CD4-positive, alpha-beta memory T cell (primary cell): ENCODE data around the gene TBC1D21. TPM values are rescaled to one million over a fixed set of nuclear protein-coding genes. Genes with fewer than 3 reads are reported as not detected.

ENCODE experiments used
- CTCF ChIA-PET: fragments of 350-600 bp; sonication (Branson Sonifier 250); formaldehyde crosslinking; loops from one replicate; lab custom pipeline; 2021; ENCODE audit warnings: inconsistent platforms; ENCODE audit not compliant: partially characterized antibody; lab: Charles Lee
- POLR2A ChIA-PET: fragments of 350-600 bp; sonication (Branson Sonifier 250); formaldehyde crosslinking; loops from one replicate; lab custom pipeline; 2021; ENCODE audit not compliant: partially characterized antibody; lab: Charles Lee
- DNase-seq, 5 donors: peaks; one replicate each; pipeline versions ENCODE4 v3.0.0 to v3.0.0-alpha.2; 2020 to 2022; ENCODE audit warnings: mixed read lengths in 1 of 5
- H3K27ac ChIP-seq: one replicate; pipeline ENCODE4 v1.7.0; 2013; ENCODE audit warnings: low read depth, low read length
- H3K27me3 ChIP-seq: 2 replicates; pipeline ENCODE4 v1.7.0; 2013; ENCODE audit warnings: mild to moderate bottlenecking, low read length, moderate library complexity; ENCODE audit not compliant: insufficient read depth
- H3K36me3 ChIP-seq: 2 replicates; pipeline ENCODE4 v1.7.0; 2013; ENCODE audit warnings: mild to moderate bottlenecking, low read length, moderate library complexity; ENCODE audit not compliant: insufficient read depth
- H3K4me1 ChIP-seq: 2 replicates; pipeline ENCODE4 v1.7.0; 2013; ENCODE audit warnings: mild to moderate bottlenecking, low read length, moderate library complexity; ENCODE audit not compliant: insufficient read depth
- H3K4me3 ChIP-seq, 2 donors: one replicate each; pipeline ENCODE4 v1.7.0; 2013; ENCODE audit warnings: low read length in 2 of 2, mild to moderate bottlenecking in 1 of 2
- H3K9me3 ChIP-seq, 2 donors: one replicate each; pipeline ENCODE4 v1.7.0; 2013; ENCODE audit warnings: low read length in 2 of 2, control low read depth in 1 of 2; ENCODE audit not compliant: control insufficient read depth in 1 of 2
- H3K27ac Mint-ChIP-seq, 7 donors: one replicate each; pipeline ENCODE4 v1.8.0; 2020 to 2021; ENCODE audit warnings: mixed read lengths in 7 of 7, mild to moderate bottlenecking in 6 of 7, inconsistent platforms in 3 of 7, moderate library complexity in 3 of 7
- H3K27me3 Mint-ChIP-seq, 2 donors: one replicate each; pipeline ENCODE4 v1.8.0; 2020 to 2021; ENCODE audit warnings: mixed read lengths in 2 of 2
- H3K36me3 Mint-ChIP-seq, 2 donors: one replicate each; pipeline ENCODE4 v1.8.0; 2020 to 2021; ENCODE audit warnings: mixed read lengths in 2 of 2, inconsistent platforms in 1 of 2, mild to moderate bottlenecking in 1 of 2
- H3K4me1 Mint-ChIP-seq, 4 donors: one replicate each; pipeline ENCODE4 v1.8.0; 2020 to 2021; ENCODE audit warnings: mixed read lengths in 4 of 4, mild to moderate bottlenecking in 1 of 4
- H3K4me3 Mint-ChIP-seq, 8 donors: one replicate each; pipeline ENCODE4 v1.8.0; 2020 to 2021; ENCODE audit warnings: mixed read lengths in 8 of 8, mild to moderate bottlenecking in 7 of 8, moderate library complexity in 6 of 8, inconsistent platforms in 3 of 8
- H3K9me3 Mint-ChIP-seq, 8 donors: one replicate each; pipeline ENCODE4 v1.8.0; 2020 to 2021; ENCODE audit warnings: mixed read lengths in 8 of 8, mild to moderate bottlenecking in 5 of 8, inconsistent platforms in 3 of 8, moderate library complexity in 1 of 8
- intact Hi-C: fragments of 100-400 bp; cut with micrococcal nuclease; formaldehyde crosslinking; loops from one replicate; pipeline ENCODE4 v1.15.1; 2023
- polyA plus RNA-seq, 2 donors: library from polyadenylated mRNA; unstranded; fragments of 300-500 nt; fragmentation: Illumina TruSeq; gene quantifications; one replicate each; pipeline ENCODE4 v1.2.3, GENCODE V29; 2021
- total RNA-seq, 2 experiments: library from RNA; stranded (reverse); gene quantifications; one replicate each; pipeline ENCODE4 v1.2.3, GENCODE V29; 2021

TBC1D21 gene
- total and polyA plus RNA-seq, 4 experiments from 2014 or later: not detected

GRCh38 chr15:73882761-73883419 is 9.5 kb downstream of the TBC1D21 start:
- Mint-ChIP-seq H3K27ac (no peak overlapping the region), H3K4me3 (no peak overlapping the region), H3K9me3 (no peaks in the 10 kb centered on the region), H3K4me1 (no peaks in the 10 kb centered on the region), H3K27me3 (peaks cover 10 to 16% of the 10 kb centered on the region in 2 donors), H3K36me3 (no peaks in the 10 kb centered on the region)
- Histone ChIP-seq H3K27me3 (no peaks in the 10 kb centered on the region), H3K4me1 (no peaks in the 10 kb centered on the region), H3K27ac (no peak overlapping the region), H3K4me3 (no peak overlapping the region), H3K36me3 (no peaks in the 10 kb centered on the region), H3K9me3 (no peaks in the 10 kb centered on the region)
- CTCF ChIA-PET: interaction anchor here (1.4 kb wide), 1 partner anchor 9 kb away, joined by 3 read pairs; no protein-coding TSS in a partner anchor
- POLR2A ChIA-PET: no interaction called here
- intact Hi-C loops: no loop called here
- no peak for DNase-seq

GRCh38 chr15:73884159-73884558 is 10.8 kb downstream of the TBC1D21 start:
- intact Hi-C loops: no loop called here
- Mint-ChIP-seq H3K27ac (no peak overlapping the region), H3K36me3 (no peaks in the 10 kb centered on the region), H3K9me3 (no peaks in the 10 kb centered on the region), H3K4me3 (no peak overlapping the region), H3K27me3 (peaks cover 11 to 16% of the 10 kb centered on the region in 2 donors), H3K4me1 (no peaks in the 10 kb centered on the region)
- DNase-seq: no peak
- H3K4me1 ChIP-seq: no peaks in the 10 kb centered on the region
- no peaks in the 10 kb centered on the region for H3K27me3 ChIP-seq
- ChIA-PET POLR2A (no interaction called here), CTCF (interaction anchor here (1.7 kb wide), 1 partner anchor 17 kb away, joined by 4 read pairs; no protein-coding TSS in a partner anchor)
- H3K36me3 ChIP-seq: no peaks in the 10 kb centered on the region
- H3K4me3 ChIP-seq: no peak overlapping the region
- no peak overlapping the region for H3K27ac ChIP-seq
- no peaks in the 10 kb centered on the region for H3K9me3 ChIP-seq

DNA sequence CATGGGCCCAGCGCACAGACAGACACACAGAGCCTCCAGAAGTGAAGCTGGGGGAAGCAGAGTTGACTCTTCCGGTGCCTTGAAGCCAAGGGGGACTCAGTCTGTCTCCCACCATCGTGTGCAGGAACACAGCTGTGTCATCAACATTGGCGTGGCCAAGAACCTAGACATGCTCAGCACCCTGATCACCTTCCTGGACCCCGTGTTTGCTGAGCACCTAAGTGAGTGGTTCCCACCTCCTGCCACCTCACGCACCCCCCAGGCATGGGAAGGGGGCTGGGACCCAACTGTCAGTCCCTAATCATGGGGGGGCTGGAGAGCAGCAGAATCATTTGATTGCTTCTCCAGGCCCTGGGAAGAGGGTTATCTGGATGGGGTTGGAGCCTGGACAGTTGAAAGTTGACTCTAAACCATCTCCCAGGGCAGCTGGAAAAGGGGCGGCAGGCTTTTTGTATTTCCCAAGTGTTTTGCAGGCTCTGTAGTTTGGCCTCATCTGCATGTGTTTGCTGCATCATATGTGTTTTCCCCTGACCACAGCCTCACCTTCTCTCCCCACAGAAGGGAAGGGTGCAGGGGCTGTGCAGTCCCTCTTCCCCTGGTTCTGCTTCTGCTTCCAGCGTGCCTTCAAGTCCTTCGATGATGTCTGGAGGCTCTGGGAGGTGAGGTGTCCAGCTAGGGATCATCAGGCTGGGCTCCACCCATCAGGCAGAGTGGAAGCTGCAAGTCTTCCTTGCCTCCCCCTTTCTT is 12.8 kb downstream of the TBC1D21 start:
- no peaks in the 10 kb centered on the region for H3K27me3 ChIP-seq
- H3K4me1 ChIP-seq: no peaks in the 10 kb centered on the region
- intact Hi-C loops: no loop called here
- no peaks in the 10 kb centered on the region for H3K9me3 Mint-ChIP-seq
- peaks cover 12 to 24% of the 10 kb centered on the region in 2 donors for H3K27me3 Mint-ChIP-seq
- no peaks in the 10 kb centered on the region for H3K4me1 Mint-ChIP-seq
- no peaks in the 10 kb centered on the region for H3K36me3 ChIP-seq
- H3K27ac ChIP-seq: no peak overlapping the region
- H3K9me3 ChIP-seq: no peaks in the 10 kb centered on the region
- H3K27ac Mint-ChIP-seq: no peak overlapping the region
- H3K4me3 ChIP-seq: no peak overlapping the region
- POLR2A ChIA-PET: no interaction called here
- CTCF ChIA-PET: no interaction called here
- DNase-seq: no peak
- H3K36me3 Mint-ChIP-seq: no peaks in the 10 kb centered on the region
- no peak overlapping the region for H3K4me3 Mint-ChIP-seq

DNA sequence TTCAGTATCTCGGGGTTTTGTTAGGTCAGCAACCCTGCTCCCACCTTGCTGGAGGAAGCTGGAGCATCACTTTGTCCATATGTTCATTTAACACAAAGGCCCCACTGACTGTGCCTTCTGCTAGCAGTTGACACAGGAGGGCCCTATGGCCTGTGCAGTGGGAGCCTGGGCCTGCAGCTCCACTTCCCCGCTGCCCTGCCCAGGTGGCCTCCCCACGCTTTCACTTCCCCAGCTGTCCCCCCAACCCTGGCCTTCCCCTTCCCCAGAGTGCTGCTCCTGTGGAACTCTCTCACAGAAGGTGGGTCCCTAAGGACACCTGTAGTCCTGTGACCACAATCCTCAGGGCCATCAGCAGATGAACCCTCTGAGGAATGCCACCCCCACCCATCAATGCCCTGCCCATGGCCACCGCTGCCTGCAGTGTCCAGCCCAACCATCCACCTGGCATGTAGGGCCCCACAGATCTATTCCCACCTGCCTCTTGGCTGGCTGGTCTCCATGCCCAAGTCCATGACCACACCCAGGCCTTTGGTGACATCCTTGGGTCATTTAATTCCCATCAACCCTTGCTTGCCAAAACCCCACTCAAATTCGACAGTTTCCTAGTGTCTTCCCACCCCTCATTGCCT is 13.5 kb downstream of the TBC1D21 start:
- Histone ChIP-seq H3K27ac (no peak overlapping the region), H3K4me3 (no peak overlapping the region), H3K4me1 (no peaks in the 10 kb centered on the region), H3K36me3 (no peaks in the 10 kb centered on the region), H3K9me3 (no peaks in the 10 kb centered on the region), H3K27me3 (no peaks in the 10 kb centered on the region)
- ChIA-PET CTCF (interaction anchor here (1.3 kb wide), 1 partner anchor 22 kb away, joined by 3 read pairs; no protein-coding TSS in a partner anchor), POLR2A (no interaction called here)
- H3K27me3 Mint-ChIP-seq: peaks cover 13 to 25% of the 10 kb centered on the region in 2 donors
- H3K36me3 Mint-ChIP-seq: no peaks in the 10 kb centered on the region
- no peaks in the 10 kb centered on the region for H3K4me1 Mint-ChIP-seq
- intact Hi-C loops: no loop called here
- no peak for DNase-seq
- no peaks in the 10 kb centered on the region for H3K9me3 Mint-ChIP-seq
- no peak overlapping the region for H3K4me3 Mint-ChIP-seq
- H3K27ac Mint-ChIP-seq: no peak overlapping the region

DNA sequence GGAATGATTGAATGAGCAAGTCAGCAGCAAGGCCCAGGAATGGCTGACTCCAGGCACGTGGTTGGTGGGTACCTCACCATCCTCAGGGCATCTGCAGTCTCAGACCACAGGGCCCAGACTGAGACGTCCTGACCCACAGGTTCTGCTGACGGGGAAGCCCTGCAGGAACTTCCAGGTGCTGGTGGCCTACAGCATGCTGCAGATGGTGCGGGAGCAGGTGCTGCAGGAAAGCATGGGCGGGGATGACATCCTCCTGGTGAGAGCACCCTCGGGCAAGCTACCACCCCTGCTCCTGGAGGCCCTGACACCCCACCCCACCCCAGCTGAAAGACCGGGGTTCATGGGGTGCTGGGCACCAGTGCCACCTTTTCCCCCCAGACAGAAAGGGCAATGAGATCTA is 14.1 kb downstream of the TBC1D21 start:
- H3K4me3 ChIP-seq: no peak overlapping the region
- no peaks in the 10 kb centered on the region for H3K9me3 ChIP-seq
- no peak overlapping the region for H3K4me3 Mint-ChIP-seq
- intact Hi-C loops: no loop called here
- ChIA-PET POLR2A (no interaction called here), CTCF (interaction anchor here (1.0 to 1.3 kb wide), 3 partner anchors 13 to 40 kb away, joined by 3 to 4 read pairs (median 3); no protein-coding TSS in a partner anchor)
- H3K27me3 Mint-ChIP-seq: peaks cover 9 to 19% of the 10 kb centered on the region in 2 donors
- no peak for DNase-seq
- no peaks in the 10 kb centered on the region for H3K4me1 Mint-ChIP-seq
- no peaks in the 10 kb centered on the region for H3K4me1 ChIP-seq
- no peaks in the 10 kb centered on the region for H3K27me3 ChIP-seq
- H3K27ac ChIP-seq: no peak overlapping the region
- H3K36me3 Mint-ChIP-seq: no peaks in the 10 kb centered on the region
- H3K9me3 Mint-ChIP-seq: no peaks in the 10 kb centered on the region
- peak overlapping the region in 1 of 7 donors; percentile 19 for H3K27ac Mint-ChIP-seq
- H3K36me3 ChIP-seq: no peaks in the 10 kb centered on the region

DNA sequence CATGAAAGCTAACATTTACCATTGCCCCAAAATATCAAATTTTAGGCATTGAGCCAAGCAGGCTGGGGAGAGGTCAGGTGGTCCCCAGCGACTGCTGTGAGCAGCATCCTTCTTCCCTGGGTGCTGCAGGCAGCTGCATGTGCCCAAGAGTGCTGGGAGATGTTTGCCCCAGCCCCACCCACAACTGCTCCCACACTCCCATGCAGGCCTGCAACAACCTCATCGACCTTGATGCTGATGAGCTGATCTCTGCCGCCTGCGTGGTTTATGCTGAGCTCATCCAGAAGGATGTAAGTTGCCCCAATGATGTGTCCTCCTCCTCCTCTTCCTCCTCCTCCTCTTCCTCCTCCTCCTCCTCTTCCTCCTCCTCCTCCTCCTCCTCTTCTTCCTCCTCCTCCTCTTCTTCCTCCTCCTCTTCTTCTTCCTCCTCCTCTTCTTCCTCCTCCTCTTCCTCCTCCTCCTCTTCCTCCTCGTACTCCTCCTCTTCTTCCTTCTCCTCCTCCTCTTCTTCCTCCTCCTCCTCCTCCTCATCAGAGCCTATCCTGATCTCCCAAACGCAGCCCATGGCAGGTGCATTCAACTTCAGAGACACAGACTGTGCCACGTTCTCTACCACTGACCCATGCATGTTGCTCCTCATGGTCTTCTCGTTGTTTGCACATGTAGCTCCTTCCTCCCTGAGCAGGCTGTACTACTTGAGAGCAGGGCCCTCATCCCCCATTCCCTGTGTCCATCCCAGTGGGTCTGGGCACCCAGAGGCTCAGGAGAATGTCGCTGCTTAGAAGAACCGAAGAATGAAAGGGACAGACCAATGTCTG is 15.1 kb downstream of the TBC1D21 start:
- Mint-ChIP-seq H3K27ac (peak overlapping the region in 2 of 7 donors; percentile 19 to 61), H3K9me3 (no peaks in the 10 kb centered on the region), H3K27me3 (peaks cover 6 to 19% of the 10 kb centered on the region in 2 donors), H3K36me3 (peaks cover 0 to 4% of the 10 kb centered on the region in 2 donors), H3K4me1 (no peaks in the 10 kb centered on the region), H3K4me3 (no peak overlapping the region)
- H3K4me3 ChIP-seq: no peak overlapping the region
- H3K27ac ChIP-seq: no peak overlapping the region
- intact Hi-C loops: no loop called here
- no peaks in the 10 kb centered on the region for H3K4me1 ChIP-seq
- CTCF ChIA-PET: interaction anchor here (1.0 to 1.3 kb wide), 3 partner anchors 14 to 39 kb away, joined by 3 to 4 read pairs (median 3); no protein-coding TSS in a partner anchor
- DNase-seq: no peak
- POLR2A ChIA-PET: no interaction called here
- H3K36me3 ChIP-seq: no peaks in the 10 kb centered on the region
- H3K27me3 ChIP-seq: no peaks in the 10 kb centered on the region
- no peaks in the 10 kb centered on the region for H3K9me3 ChIP-seq
